Left ventricle myocardium superior (tissue), 1 donor: ENCODE data around the gene PBRM1. TPM values are rescaled to one million over a fixed set of nuclear protein-coding genes. Genes with fewer than 3 reads are reported as not detected.

ENCODE experiments used
- ATAC-seq: fragments of 200-7000 bp; cut with Tn5 transposase; one replicate; pipeline ENCODE4 v1.9.1; 2020; ENCODE audit warnings: mild to moderate bottlenecking, moderate library complexity
- DNase-seq: peaks from one replicate; pipeline ENCODE4 v3.0.0-alpha.2; 2020
- intact Hi-C: fragments of 100-400 bp; cut with micrococcal nuclease; formaldehyde crosslinking; loops from one replicate; pipeline ENCODE4 v1.11.0; 2022
- total RNA-seq: library from RNA; stranded (reverse); fragmentation: NEBNext Ultra II Directional; extraction: Animal tissue kit (Norgen Biotek cat#: 25700); gene quantifications from one replicate; pipeline ENCODE4 v1.2.1, GENCODE V29; 2021
- donor health status: DM: no; HTN: yes; CAD: no; lungs with severe emphysema.

Gene PBRM1
- total RNA-seq, 1 donor from 2014 or later = 55.0 TPM

DNA sequence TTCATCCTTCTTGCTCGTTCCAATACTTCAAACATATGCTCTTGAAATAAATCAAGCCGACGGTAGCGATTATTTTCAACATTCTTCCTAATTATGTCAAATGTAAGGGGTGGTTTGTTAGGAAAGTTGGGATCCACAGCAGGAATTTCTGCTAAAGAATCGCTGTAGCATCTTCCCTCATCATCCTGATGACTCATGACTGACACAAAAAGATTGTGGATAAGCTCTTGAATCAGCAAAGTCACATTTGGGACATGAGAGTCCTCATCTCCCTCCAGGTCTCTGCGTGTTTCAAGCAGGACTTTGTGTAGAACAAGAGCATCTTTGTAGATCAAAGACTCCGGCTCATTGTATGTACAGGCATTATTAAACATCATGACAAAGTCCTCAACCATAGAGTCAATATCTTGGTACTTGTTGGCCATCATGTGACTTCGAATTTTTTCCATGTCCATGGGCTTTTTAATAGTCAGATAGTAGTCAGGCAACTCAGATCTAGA lies 76.3 kb downstream of the PBRM1 start:
- no peak for DNase-seq
- no peak for ATAC-seq
- intact Hi-C loops = no loop called here

DNA sequence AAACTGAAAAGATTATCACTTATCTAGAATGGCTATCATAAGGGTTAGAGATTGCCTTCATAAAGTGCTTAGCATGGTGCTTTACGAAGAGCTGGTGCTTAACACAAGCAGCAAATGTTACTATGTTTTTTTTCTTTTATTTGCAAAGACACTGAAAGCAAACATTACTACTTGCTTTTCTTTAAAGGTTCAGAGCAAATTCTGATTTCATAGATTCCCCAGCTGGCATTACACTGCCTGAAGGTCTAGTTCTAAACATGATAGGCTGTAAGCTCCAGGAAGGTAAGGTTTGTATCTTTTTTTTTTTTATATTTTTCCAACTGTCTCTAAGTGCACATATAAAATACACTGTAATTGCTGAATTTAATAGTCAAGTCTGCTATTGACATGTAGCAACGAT lies 77.4 kb downstream of the PBRM1 start:
- DNase-seq (no peak), ATAC-seq (no peak)
- intact Hi-C loops = no loop called here

DNA sequence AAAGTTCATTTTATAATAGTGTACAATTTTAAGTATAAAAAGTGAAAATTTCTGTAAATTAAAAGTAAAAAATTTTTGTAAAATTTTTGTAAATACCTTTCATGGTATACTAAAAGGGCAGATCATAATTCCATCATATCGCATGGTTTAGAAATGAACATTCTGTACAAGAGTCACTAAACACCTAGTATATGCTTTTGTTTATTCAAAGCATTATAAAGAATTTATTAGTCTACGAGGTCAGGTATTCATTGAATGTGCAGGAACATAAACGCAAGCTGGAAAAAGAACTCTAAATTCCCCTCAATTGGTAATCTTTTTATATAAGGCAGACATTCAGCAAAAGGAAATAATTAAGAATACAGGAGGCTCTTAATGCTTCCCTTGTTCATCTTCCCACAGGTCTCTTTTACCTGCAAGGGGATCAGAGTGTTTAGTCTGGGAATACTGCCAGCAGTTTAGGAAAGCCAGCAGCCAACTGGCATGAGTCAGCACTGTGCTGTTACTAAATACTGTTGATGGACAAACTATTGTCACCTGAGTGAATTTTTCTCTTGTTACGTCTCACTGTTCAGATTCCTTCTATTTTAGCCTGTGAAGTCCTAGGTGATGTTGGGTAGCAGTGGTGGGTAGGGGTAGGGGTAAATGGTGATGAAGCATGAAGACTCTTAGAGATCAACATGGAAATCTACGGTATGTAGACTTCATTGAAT lies 79.2 kb downstream of the PBRM1 start:
- DNase-seq (no peak), ATAC-seq (peak; percentile 89)
- intact Hi-C loops = no loop called here

DNA sequence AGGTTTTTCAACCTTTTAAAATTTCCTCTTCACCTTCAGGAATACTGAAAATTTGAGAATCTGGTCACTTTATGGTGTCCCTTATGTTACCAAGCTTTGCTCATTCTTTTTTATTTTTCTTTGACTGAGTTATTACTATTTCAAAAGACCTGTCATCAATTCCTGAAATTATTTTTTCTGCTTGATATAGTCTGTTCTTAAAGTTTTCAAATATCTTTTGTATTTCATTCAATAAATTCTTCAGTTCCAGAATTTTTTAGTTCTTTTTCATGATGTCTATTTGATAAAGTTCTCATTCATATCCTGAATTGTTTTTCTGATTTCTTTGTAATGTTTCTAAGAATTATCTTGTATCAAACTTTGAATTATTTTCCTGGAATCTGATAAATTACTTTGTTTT lies 85.5 kb downstream of the PBRM1 start:
- intact Hi-C loops = no loop called here
- DNase-seq = no peak

DNA sequence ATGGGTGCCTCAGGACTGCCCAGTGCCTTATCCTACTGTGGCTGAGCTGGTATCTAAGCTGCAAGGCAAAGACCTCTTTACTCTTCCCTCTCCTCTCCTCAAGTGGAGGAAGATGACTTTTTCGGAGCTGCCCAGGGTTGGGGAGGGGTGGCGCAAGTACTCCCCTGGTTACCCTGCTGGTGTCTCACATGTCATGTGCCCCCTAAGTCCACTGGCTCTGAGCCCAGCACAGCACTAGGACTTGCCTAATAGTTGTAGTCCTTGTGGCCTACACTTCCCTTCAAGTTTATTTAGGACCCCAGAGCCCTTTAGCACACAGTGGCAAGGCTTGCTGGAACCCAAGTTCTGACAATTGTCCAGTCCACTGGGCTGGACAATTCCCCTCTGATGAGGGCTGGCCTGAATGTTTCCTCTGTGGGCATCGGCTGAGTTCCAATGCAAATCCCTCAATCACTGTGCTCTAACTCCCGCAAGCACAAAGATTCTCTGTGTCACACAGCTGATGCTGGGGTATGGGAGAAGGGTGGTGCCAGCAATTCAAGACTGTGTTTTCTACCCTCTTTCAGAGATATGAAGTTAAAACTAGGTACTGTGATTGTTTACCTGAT lies 89.0 kb downstream of the PBRM1 start:
- ATAC-seq (no peak), DNase-seq (no peak)
- intact Hi-C loops = no loop called here

More for the DNA sequence above, 85.5 kb downstream of the PBRM1 start:
- ATAC-seq = no peak

DNA sequence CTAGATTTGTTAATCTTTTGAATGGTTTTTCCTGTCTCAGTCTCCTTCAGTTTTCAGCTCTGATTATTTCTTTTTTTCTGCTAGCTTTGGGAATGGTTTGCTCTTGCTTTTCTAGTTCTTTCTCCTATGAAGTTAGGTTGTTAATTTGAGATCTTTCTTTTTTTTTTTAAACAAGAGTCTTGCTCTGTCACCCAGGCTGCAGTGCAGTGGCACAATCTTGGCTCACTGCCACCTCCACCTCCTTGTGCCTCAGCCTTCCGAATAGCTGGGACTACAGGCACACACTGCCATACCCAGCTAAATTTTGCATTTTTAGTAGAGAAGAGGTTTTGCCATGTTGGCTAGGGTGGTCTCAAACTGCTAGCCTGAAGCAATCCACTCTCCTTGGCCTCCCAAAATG lies 92.6 kb downstream of the PBRM1 start:
- ATAC-seq = peak; percentile 54
- DNase-seq = peak; percentile 54
- intact Hi-C loops = no loop called here

DNA sequence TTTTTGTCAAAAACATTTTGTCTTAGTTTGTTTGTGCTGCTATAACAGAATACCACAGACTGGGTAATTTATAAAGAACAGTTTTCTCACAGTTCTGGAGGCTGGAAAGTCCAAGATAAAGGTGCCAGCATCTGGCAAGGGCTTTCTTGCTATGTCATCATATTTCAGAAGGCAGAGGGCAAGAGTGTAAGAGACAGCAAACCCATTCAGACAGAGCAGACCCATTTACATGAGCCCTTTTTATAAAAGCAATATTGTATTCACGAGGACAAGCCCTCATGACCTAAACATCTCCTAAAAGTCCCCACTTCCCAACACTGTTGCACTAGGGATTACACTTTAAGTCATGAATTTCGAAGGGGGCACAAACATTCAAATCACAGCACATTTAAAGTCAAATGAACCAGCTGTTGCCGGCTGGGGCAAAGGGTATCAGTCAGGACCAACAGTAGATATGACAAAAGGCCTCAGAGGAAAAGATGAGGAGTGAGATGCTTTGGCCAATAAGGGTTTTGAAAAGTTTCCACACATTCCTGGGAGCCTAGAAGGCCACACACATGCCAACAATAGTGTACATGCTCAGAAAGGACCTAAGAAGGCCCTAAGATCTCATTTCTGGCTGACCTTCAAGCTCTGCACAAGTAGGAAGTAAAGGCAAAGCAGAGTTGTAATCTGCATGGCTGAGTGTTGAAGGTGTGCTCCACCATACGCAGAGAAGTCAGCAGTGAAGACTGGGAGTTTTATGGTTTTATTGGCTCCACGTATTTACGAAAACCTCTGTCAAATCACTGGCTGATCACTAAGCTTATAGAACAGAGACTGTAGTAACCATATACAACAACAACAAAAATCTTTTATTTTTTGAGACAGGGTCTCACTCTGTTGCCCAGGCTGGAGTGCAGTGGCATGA lies 111.4 kb downstream of the PBRM1 start:
- ATAC-seq (no peak), DNase-seq (no peak)
- intact Hi-C loops = no loop called here

GRCh38 chr3:52572221-52572620 lies 113.5 kb downstream of the PBRM1 start:
- ATAC-seq (no peak), DNase-seq (no peak)
- intact Hi-C loops = no loop called here

DNA sequence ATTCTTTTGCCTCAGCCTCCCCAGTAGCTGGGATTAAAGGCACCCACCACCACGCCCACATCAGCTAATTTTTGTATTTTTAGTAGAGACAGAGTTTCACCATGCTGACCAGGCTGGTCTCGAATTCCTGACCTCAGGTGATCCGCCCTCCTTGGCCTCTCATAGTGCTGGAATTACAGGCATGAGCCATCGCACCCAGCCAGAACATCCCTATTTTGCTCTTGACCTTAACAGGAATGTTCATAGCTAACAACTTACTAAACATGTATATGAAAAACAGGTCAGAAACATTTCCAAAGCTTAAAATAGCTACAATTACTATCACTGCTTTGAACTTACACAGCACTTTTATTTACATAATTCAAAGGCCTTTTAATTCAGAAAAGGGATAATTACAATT lies 115.6 kb downstream of the PBRM1 start:
- DNase-seq = no peak
- intact Hi-C loops = no loop called here
- ATAC-seq = peak; percentile 36

DNA sequence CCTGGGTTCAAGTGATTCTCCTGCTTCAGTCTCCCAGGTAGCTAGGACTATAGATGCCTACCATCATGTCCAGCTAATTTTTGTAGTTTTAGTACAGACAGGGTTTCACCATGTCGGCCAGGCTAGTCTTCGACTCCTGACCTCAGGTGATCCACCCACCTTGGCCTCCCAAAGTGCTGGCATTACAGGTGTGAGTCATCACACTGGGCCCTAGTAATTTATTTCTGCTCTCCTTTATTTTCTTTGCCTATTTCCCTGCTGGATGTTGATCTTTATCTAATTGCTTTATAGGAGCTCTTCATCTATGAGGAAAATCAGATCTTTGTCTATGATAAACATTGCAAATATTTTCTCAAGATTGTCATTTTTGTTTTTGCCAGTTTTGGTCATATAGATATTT lies 117.6 kb downstream of the PBRM1 start:
- ATAC-seq (no peak), DNase-seq (no peak)
- intact Hi-C loops = no loop called here

GRCh38 chr3:52563984-52564383 lies 121.7 kb downstream of the PBRM1 start:
- no peak for ATAC-seq
- no peak for DNase-seq
- intact Hi-C loops = no loop called here

DNA sequence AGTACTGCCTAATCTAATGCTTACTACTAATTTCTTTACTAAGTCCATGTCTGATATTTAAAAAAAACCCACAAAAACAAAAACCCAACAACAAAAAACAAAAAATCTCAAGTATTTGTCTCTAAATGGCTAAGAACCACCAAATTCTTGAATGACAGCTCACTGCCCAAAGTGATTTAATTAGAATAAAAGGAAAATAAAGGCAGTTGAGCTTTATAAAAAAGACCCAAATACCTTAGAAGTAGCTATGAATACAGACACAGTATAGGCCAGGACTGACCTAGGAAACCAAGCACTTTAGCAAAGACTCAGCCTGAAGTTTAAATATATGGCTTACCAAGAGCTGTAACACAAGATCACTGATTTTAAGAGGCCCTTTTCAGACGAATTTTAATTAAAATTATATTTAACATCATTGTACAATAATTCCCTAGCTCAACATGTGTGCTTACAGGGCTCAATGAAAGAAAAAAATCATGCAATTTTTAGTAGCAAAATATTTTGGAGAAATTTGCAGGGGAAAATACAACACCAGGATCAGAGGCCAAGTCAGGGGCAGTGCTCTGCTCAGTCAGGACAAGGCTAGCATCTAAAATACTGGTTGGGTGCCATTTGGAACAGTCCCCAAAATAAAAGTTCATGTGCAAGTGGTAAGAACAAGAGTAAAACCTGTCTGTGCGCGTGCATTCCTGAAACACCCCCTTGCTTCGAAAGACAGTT lies 124.5 kb downstream of the PBRM1 start:
- intact Hi-C loops = no loop called here
- ATAC-seq (peak; percentile 43), DNase-seq (no peak)

DNA sequence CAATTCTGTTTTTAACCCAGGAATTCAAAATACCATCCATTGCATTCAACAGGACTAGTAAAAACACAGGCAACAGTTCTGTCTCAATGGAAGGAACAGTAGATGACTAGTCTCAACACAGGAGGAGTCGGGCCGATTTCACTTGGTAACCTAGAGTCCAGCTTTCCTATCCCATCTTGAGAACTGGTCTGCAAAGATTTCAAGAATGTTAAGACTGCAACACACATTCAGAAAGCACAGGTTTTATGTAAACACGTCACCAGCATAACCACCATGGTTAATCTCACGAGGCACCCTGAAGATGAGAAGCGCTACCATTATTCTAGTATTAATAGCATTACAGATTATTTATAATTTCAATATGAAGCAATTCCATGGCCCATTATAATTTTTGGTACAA lies 127.3 kb downstream of the PBRM1 start:
- ATAC-seq = no peak
- intact Hi-C loops = no loop called here
- no peak for DNase-seq

- no peak for DNase-seq
- intact Hi-C loops = no loop called here
- no peak for ATAC-seq
Measured at GRCh38 chr3:52557011-52557960, 128.4 kb downstream of the PBRM1 start.

DNA sequence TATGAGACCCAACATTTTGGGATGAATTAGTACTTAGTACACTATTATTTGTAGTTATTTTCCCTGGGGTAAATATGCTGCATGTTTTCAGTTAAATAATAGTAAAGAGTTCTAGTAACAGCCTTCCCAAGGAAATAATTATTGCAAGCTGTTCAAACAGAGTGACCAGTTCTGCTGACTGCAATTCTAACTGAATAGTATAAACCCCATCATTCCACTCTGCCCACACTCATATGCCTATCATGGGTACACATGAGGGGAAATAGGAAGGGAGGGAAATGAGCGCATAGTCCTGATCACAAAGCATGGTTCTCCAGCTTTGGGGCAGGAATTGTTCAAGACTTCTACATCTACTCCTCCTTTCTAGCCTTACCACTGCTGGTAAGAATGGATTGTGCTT lies 130.7 kb downstream of the PBRM1 start:
- DNase-seq (no peak), ATAC-seq (no peak)
- intact Hi-C loops = no loop called here

DNA sequence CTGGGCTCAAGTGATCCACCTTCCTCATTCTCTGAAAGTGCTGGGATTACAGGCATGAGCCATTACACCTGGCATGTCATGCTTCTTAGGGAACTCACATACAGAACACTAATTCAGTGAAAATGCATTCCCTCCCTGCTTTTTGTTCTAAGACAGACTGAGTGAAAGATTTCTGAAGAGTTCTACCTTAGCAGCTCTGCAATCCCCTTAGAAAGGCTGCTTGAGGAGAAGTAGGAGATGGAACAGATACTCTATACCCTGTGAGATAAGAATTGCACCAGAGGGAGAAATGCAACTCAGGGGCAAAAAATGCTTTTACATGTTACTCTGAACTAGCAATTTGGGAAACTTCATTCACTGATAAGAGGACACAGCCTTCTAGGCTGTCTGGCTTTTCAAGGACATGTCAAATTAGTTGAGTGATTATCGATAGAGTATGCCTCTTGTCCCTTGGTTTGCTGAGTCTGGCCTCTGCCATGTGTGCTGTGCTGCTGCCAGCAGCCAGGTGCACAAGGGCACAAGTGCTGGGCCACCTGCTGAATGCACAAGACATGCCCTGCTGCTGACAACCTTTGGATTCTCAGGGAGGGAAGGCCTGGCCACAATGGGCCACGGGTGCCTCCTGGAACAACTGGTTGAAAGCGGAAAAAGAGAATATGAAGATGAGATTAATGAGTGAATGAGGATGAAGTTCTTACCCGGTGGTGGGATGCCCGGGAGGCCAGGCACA lies 131.5 kb downstream of the PBRM1 start:
- intact Hi-C loops = no loop called here
- DNase-seq (no peak), ATAC-seq (no peak)

DNA sequence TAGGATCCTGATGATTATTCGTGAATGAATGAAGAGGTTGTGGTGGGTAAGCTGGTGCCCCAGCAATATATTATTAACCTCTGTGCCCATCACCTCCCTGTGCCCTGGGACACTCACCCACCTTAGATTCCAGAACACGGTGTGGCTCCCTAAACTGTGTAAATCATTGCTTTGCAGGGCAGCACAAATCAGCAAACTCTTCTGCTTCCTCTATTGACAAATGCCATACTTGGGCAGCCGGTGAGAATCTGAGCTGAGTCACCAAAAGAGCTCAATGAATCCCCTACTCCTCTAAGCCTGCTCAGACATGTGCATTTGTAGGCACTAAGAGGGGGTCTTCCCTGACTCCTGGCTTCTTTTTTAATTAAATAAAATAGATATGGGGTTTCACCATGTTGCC lies 133.6 kb downstream of the PBRM1 start:
- DNase-seq = no peak
- ATAC-seq = peak; percentile 29
- intact Hi-C loops = no loop called here

GRCh38 chr3:52551118-52551517 lies 134.6 kb downstream of the PBRM1 start:
- intact Hi-C loops = no loop called here
- no peak for DNase-seq
- ATAC-seq = peak; percentile 27
